ENCODE results near the gene KCND2.
"Not testable (repeated sequence)": the region's sequence is repeated elsewhere in the genome, so short reads cannot be mapped to it uniquely, and the experiment has no call there.

Gene KCND2

DNA sequence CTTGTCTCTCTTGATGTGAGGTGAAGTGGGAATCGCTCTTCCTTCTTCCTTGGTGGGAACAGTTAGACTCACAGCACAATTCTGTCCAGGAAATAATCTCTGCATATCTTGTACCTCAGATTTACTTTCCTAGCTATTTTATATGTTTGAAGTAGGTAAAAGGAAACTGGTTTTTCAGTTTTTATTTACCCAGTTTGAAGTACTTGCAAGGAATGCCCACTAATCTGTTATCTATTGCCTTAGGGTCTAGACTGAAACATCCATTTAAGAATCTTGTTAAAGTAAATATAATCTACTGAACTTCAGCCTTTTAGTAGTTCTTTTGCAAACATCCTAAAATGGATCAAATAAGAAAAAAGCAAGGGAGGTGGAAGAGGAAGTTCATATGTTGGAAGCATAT, 229.8 kb downstream of the KCND2 start:
- FAIRE-seq: no peak

DNA sequence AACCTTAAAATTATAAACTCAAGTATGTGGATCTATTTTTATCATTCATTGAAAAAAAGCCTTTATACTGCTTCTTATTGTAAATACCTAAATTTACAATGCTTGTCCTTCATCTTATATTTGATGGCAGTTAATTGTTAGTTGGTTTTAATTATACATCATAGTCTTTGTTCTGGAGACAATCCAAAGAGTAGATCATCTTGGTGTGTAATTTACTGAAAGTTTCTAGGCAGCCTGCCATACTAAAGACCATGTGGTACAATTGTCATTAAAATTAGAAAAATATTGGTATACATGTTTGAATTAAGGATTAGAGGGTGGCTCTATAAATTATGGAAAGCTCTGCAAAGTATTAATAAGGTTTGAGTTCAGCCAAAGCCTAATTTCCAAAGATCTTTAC, 231.4 kb downstream of the KCND2 start:
- FAIRE-seq: no peak

DNA sequence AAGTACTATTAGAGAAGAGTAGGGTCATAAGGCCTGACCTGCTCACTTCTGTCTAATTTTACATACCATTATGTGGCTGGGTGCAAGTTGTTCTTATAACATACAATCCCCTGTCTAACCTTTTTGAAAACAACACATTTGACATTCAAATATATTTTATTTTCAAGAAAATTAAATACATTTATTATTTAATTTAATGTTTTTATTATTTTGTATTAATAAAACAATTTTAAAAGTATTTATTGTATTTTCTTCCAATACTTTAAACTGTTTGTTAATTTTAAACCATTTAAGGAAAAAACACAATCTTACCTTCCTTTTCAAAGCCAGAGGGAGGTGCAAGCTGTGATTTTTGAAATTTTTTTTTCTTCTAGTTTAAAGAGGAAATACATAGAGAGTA, 232.8 kb downstream of the KCND2 start:
- peak; percentile 46 for FAIRE-seq

DNA sequence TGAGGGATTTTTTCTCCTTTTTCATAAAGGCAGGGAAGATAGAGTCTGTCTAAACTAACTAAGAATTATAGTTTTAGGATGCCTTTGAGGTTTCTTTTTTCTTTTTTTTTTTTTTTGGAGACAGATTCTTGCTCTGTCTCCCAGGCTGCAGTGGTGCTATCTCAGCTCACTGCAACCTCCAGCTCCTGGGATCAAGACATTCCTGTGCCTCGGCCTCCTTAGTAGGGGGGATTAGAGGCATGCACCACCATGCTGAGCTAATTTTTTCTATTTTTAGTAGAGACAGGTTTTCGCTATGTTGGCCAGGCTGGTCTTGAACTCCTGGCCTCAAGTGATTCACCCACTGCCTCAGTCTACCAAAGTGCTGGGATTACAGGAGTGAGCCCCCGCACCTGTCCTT, 239.7 kb downstream of the KCND2 start:
- FAIRE-seq: no peak

DNA sequence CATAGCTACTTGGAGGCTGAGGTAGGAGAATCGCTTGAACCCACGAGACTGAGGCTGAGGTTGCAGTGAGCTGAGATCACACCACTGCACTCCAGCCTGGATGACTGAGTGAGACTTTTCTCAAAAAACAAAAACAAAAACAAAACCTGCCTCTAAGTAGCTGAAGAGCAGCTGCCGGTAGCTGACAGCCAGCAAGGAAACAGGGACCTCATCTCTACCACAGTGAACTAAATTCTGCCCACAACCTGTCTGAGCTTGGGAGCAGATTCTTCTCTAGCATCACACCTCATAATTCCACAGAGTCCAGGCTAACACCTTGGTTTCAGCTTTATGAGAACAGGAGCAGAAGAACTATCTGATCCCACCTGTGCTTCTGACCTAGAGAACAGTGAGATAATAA, 246.2 kb downstream of the KCND2 start:
- no peak for FAIRE-seq

DNA sequence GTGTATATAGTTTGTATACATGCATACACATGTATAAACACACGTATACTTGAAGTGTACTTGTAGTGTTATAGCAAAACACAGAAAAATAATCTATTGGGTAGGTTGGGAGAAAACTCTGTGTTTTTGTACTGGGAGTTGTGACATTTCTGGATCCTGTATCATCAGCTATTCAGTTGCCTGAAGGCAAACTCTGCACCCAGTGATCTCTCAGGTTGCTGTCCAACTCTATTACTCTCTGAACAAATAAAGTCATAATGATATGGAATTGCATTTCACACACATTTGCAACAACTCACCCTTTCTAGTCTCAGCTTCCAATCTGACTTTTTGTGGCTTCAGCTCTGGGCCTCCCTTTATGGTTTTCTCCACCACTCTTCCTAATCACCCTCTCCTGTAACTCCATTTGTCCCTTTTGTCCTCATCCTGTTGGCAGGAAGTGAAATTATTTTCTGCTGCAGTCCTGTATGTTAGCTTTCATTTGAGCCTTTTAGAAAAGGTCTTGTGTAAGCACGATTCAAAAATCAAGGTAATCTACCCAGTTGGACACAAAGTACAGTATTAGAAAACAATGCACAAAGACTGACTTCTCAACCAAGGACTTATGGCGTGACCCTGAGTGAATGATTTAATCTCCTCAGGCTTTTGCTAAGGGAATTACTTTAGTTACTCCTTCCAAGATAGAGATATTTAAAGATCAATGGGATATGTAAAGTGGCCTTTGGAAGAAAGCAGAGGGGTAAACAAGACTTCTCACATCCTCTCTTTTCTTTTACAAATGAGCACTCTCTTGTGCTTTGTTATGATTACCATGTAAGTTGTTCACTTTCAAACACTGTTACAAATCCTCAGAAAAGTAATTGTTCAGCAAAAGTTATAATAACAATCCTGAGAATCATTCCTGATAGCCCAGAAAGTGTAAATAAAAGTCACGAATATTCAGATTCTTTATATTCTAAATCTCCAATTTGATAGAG, 249.1 kb downstream of the KCND2 start:
- FAIRE-seq: no peak

DNA sequence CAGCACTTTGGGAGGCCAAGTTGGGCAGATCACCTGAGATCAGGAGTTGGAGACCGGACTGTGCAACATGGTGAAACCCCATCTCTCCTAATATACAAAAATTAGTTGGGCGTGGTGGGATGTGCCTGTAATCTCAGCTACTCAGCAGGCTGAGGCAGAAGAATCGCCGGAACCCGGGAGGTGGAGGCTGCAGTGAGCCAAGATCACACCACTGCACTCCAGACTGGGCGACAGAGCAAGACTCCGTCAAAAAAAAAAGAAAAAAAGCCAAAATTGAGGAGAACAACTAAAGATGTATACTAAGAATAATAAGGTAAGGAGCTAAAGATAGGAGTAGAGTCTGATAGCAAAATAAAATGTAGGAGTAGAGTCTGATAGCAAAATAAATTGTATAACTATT, 251.0 kb downstream of the KCND2 start:
- no peak for FAIRE-seq

DNA sequence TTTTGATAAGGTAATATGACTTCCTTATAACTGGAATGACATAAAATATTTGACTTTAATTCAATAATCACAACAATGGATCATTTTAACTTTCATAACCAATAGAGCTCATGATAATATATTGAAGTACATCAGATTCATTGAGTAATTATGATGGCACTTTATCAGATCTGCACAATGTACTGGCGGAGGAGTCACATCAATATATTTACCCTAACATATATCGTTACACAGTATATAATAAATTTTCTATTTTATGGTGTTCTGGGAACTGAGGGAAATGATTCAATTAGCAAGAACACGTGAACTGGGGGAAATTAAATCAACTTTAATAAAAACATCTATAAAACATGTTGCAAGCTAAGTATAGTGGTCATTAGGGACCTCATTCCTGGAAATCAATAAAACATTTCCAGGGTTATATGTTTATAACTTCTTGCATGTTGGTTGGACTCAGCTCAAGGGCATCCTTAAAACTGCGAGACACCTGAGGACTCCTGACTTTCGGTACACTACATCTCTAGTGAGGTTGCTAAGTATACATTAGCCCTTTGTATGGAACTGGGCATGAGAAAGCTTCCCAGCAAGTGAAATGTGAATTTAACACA, 254.0 kb downstream of the KCND2 start:
- FAIRE-seq: no peak

DNA sequence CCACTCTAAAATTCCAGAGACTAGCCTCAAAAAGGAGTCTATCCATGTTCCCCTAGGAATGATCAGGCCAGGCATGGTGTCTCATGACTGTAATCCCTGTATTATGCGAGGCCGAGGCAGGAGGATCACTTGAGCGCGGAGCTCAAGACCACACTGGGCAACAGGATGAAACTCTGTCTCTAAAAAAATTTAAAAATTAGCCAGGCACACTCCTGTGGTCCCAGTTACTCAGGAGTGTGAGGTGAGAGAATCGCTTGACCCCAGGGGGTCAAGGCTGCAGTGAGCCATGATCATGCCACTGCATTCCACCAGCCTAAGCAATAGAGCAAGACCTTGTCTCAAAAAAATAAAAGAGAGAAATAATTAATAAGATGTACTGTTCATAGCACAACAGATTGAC, 256.8 kb downstream of the KCND2 start:
- no peak for FAIRE-seq

DNA sequence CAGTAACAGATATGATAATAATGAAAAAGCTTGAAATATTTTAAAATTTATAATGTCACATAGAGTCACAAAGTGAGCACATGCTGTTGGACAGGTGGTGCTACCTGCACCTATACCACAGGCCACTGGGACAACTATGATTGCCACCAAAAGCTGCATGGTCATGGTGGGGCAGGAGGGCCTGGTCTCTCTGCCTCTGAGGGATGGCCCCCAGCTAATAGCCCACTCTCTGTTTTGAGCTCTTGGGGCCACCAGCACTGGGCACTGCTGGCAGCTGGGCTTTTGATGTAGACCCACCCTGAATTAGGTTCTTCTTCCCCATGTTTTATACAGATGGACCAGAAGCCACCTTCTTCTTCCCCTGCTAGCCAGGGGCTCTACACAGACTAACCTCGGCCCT, 265.4 kb downstream of the KCND2 start:
- no peak for FAIRE-seq

DNA sequence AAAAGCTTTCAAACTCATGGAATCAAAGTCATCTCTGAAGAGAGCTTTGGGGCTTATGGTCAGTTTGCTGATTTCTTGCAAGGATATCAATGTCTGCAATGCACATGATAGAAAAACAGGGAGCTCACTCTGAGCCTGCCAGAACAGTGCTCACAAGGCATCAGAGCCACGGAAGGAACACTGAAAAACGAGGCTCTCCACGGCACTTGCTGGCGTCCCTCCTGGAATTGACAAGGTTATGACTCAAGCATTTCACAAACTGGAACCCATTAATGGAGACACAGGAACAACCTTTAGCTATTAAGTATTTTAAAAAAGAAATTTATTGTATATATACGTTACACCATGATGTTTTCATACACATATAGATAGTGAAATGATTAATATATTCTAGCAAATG, 266.3 kb downstream of the KCND2 start:
- FAIRE-seq: no peak

DNA sequence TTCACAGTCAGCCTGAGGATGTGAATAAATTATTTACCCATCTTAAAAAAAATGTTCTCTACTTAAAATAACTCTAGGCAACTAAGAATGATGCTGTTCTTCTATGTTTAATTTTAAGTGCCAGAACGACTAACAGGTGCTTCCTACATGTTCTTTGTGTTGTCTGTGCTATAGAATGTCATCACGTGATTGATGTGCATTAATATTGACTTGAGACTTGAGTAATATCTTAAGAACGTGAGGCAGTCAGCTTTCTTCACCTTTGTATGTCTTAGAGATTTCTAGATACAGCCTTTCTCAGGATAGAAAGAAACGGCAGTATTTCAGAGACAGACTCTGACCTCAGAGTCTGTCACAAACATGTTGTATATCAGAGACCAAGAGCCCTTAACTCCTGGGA, 274.6 kb downstream of the KCND2 start:
- no peak for FAIRE-seq

DNA sequence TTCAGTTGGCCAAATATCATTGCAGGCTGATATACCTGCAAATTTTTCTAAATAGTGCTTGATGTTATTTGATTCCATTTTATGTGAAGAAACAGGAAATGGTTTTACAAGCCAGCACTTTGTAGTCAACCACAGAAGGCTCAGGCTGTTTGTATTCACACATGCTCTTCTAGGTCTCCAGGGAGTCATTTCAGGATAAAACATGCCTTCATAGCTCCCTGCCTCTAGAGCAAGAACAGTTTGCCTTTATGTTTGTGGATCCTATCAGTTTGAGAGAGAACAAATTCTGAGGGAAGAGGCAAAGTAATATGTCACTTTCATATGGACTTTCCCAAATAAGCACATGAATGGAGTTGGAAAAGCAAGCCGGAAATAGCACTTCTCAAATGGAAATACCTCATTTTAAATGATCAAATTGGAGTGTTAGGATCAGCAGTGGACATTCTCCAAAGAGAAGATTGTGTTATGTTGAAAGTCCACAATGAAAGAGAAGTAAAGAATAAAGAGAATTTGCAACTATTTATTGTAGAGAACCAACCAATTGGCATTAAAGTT, 277.6 kb downstream of the KCND2 start:
- no peak for FAIRE-seq

DNA sequence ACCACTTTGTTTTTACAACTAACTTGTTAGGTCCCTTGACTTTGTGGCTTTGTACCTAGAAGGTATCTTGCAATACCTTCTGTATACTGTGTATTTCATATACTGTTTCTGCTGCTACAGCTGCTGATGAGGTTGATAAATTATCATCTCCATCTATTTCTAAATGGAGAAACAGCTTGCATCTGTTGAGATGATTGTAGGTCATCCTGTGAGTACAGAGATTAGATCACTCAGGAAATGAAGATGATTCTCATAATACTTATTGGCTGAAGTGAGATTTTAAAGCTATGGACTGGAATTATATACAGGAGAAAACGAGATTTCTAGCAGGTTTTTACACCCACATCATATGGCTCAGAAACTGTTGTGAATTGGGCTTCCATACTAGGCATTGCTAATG, 280.5 kb downstream of the KCND2 start:
- FAIRE-seq: no peak

DNA sequence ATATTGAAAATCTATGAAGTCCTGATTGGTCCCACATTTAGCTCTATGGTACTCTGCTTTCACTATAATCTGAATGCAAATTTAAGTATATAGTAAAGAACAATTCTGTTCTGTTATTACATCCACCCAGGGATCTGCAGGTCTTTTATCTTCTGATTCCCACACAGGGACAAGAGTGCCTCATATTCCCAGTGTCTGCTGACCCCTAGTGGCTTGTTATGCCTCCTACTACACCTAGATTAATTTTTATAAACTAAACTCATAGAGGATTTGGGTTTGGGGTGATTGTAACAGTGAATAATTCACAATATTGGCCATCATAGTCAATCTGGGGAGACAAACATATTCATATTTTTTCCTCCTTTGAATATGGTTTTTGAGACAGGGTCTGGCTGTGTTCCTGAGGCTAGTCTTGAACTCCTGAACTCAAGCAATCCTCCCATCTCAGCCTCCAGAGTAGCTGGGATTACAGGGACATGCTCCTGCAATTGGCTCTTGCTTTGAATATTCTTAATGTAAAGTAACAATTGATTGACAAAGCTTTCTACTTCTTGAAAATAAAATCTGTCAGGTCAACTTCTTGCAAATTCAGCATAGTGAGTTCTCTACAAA, 282.1 kb downstream of the KCND2 start:
- no peak for FAIRE-seq

DNA sequence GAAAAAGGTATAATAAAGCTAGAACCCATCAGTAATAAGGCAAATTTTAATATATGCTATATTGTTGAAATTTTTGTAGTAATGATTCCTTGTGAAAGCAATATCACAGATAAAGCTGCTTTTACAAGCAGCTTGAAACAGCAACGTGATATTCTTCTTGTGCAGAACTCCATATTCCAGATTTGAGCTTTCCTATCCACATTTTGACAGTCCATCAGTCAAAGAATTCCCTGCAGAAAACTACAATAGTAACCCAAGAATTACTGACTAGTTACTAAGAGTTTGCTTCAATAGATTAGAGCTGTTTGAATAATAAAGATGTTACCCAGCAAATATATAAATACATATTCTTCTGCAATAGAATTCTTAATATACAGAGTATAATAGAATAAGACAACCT, 291.2 kb downstream of the KCND2 start:
- no peak for FAIRE-seq

DNA sequence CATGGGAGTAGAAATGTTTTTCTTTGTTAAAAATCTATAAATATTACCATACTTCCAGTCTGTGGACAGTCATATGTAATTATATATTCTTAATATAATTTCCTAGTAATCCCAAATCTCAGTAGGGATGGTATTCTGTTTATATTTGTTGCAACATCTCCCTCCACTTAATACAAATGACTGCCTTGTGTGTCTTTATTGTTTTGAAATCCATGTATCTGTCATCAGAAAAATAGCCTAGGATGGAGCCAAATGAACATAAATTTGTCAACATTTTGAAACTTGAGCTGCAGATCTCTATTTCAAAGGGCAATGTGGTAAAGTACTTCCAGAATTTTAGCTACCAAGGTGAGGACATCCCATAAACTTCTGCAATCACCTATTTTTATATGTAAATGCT, 294.2 kb downstream of the KCND2 start:
- no peak for FAIRE-seq

DNA sequence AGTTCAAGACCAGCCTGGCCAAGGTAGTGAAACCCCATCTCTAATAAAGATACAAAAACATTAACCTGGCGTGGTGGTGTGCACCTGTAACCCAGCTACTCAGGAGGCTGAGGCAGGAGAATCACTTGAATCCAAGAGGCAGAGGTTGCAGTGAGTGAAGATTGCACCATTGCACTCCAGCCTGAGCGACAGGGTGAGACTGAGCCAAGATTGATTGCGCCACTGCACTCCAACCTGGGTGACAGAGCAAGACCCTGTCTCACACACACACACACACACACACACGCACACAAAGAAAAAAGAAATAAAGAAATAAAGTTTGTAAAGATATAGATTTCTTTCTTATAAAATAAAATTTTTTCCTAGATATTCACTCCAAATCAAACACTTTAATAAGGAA, 305.7 kb downstream of the KCND2 start:
- FAIRE-seq: not testable (repeated sequence)

DNA sequence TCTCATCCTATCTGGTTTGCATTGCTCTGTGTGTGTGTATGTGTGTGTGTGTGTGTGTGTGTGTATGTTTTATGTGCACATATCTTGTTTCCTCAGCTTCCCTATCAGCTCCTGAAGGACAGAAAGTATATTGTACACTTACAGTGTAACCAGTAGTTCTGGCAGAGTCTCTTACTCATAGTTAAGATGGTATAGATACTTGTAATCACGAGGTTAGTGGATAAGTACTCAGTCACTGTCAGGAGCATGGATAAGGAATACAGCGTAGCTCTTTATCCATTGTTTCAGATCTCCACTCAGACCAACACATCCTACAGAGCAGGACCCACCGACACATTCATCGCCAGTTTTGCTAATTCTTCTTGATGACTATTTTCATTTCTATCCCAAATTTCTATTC, 309.9 kb downstream of the KCND2 start:
- FAIRE-seq: no peak

DNA sequence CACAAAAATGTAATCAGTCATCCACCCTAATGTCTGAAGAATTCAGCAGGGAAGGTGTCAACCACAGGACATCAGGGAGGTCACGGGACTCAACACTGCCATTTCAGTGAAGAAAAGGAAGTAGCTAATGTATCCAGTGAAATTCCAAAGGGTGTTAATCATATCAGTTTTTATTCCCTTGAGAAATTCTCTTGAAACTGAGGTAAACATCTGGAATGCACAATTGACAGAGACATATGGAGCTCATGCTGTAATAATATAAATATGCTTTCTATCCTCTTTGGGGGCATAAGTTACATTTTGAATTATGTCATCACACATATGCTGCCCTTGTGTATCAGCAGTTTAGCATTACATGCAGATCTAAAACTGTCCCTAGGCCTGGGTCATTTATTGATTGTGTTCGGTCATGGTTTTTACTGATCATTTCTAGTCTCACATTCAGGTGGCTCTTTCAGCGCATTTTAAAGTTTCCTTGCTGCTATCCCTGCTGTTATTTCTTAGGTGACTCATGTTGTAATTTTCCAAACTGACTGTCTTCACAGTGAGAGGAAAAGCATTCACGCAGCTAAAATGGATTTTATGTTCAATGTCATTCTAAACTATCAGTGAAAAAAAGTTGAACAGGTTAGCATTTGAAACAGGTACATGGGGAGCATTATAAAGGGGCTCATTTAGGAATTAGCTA, 311.1 kb downstream of the KCND2 start:
- FAIRE-seq: no peak

DNA sequence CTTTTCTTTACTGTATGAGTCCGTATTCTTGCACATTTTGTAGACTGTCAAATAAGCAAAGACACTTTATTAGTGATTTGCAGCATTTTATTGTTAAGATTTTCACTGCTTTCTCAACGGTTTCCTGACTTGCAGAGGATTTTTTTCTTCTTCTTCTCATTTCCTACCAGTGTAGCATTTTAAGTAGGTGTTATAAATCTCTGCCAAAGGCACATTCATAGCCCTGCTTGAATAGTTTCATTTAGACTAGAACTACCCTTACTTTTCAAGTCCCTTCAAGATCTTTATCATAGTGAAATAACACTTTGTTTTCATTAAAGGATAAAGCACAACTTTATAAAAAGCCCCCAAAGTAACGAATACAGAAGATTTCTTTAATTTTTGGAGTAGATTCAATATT, 313.6 kb downstream of the KCND2 start:
- FAIRE-seq: no peak

DNA sequence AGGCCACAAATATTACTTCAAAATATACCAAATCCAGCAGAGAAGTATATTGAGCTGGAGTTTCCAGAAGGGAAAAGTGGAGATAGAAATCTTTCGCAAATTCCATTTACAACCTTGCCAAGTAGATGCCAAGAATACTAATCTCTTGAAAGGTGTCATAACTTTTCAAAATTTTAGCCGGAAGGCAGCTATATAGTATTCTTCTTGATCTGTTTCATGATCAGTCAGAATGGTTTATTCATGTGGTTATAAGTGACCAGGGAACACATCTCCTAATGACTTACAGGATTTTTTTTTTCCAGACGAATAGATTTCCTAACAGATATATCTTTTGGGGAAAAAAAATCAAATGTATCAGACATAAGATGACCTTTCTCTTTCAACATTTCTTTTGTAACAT, 314.3 kb downstream of the KCND2 start:
- FAIRE-seq: no peak

DNA sequence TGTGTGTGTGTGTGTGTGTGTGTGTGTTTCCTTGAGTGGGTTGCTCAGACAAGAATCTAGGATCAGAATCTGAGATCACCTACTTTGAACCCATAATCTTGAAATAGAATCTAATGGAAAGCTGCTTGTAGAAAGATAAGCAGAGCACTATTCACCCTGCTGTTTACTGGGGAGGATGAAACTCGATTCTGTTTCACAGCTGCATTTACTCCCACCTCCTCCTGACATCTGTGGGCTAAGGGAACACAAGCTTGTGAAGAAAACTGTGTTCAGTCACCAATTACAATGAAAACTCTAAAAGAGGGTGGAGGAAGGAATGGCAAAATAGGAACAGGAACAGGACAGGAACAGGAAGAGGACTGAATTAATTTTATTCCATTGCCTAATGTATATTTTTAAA, 315.4 kb downstream of the KCND2 start:
- no peak for FAIRE-seq

Data from G401.6 (cell line).